Neuronal stem cell (in vitro differentiated cells): Measurements from ENCODE around the gene ZAP70.

Experiments used
- DNase-seq: peaks from one replicate; pipeline ENCODE4 v3.0.0-alpha.2; 2013; ENCODE audit warnings: low spot score
- H2AFZ ChIP-seq: one replicate; pipeline ENCODE4 v1.6.1; 2013; ENCODE audit warnings: mild to moderate bottlenecking, low read length, inconsistent platforms
- H2AK5ac ChIP-seq: 2 replicates; pipeline ENCODE4 v1.6.1; 2013; ENCODE audit warnings: low read depth, mild to moderate bottlenecking, inconsistent platforms, low read length, moderate library complexity, mixed read lengths
- H2BK120ac ChIP-seq: 2 replicates; pipeline ENCODE4 v1.6.1; 2013; ENCODE audit warnings: low read depth, mild to moderate bottlenecking, inconsistent platforms, low read length, moderate library complexity, mixed read lengths
- H2BK12ac ChIP-seq: one replicate; pipeline ENCODE4 v1.6.1; 2013; ENCODE audit warnings: low read length, inconsistent platforms
- H2BK15ac ChIP-seq: 2 replicates; pipeline ENCODE4 v1.6.1; 2013; ENCODE audit warnings: mild to moderate bottlenecking, low read length, inconsistent platforms, mixed read lengths
- H2BK5ac ChIP-seq: one replicate; pipeline ENCODE4 v1.6.1; 2013; ENCODE audit warnings: inconsistent platforms, mild to moderate bottlenecking, low read length, moderate library complexity
- H3K14ac ChIP-seq: one replicate; pipeline ENCODE4 v1.6.1; 2013; ENCODE audit warnings: low read length, inconsistent platforms
- H3K18ac ChIP-seq: 2 replicates; pipeline ENCODE4 v1.6.1; 2013; ENCODE audit warnings: low read length, inconsistent platforms
- H3K23ac ChIP-seq: 2 replicates; pipeline ENCODE4 v1.6.1; 2013; ENCODE audit warnings: low read depth, mild to moderate bottlenecking, mixed read lengths, low read length, inconsistent platforms; ENCODE audit not compliant: poor library complexity
- H3K27ac ChIP-seq: replicated peaks from 3 replicates; pipeline ENCODE4 v1.5.1; 2013; ENCODE audit warnings: low read length, inconsistent platforms
- H3K27me3 ChIP-seq, 3 experiments: 2 replicates each; pipeline ENCODE4 v1.6.1; 2013; ENCODE audit warnings: low read length in 3 of 3, mild to moderate bottlenecking in 2 of 3, inconsistent platforms in 1 of 3, low read depth in 1 of 3, mixed read lengths in 1 of 3, moderate library complexity in 1 of 3; ENCODE audit not compliant: control insufficient read depth in 3 of 3, insufficient read depth in 3 of 3
- H3K36me3 ChIP-seq, 2 donors: replicated peaks in 1 of 2; 2 replicates each; pipeline ENCODE4 v1.6.1; 2013; ENCODE audit warnings: low read length in 2 of 2; ENCODE audit not compliant: control insufficient read depth in 2 of 2, insufficient read depth in 2 of 2
- H3K4ac ChIP-seq: 2 replicates; pipeline ENCODE4 v1.6.1; 2013; ENCODE audit warnings: inconsistent platforms, mild to moderate bottlenecking, low read length, moderate library complexity
- H3K4me1 ChIP-seq, 2 donors: 1 replicate in 1 of 2; 2 replicates in 1 of 2; pipeline ENCODE4 v1.6.1; 2013; ENCODE audit warnings: low read length in 2 of 2, low read depth in 1 of 2; ENCODE audit not compliant: control insufficient read depth in 2 of 2, insufficient read depth in 1 of 2
- H3K4me2 ChIP-seq: one replicate; pipeline ENCODE4 v1.6.1; 2013; ENCODE audit warnings: mild to moderate bottlenecking, low read length, inconsistent platforms; ENCODE audit not compliant: insufficient read depth, poor library complexity, severe bottlenecking
- H3K4me3 ChIP-seq, 2 donors: 2 replicates each; pipeline ENCODE4 v1.5.1; 2013; ENCODE audit warnings: low read length in 2 of 2, mild to moderate bottlenecking in 2 of 2, inconsistent platforms in 1 of 2, moderate library complexity in 1 of 2
- H3K79me1 ChIP-seq: one replicate; pipeline ENCODE4 v1.6.1; 2013; ENCODE audit warnings: low read depth, mild to moderate bottlenecking, inconsistent platforms, low read length, moderate library complexity
- H3K9ac ChIP-seq: one replicate; pipeline ENCODE4 v1.6.1; 2013; ENCODE audit warnings: mild to moderate bottlenecking, low read depth, low read length, inconsistent platforms; ENCODE audit not compliant: poor library complexity
- H3K9me3 ChIP-seq, 2 donors: replicated peaks in 1 of 2; 2 replicates each; pipeline versions ENCODE3 to v1.6.1; 2013; ENCODE audit warnings: low read length in 2 of 2, mild to moderate bottlenecking in 2 of 2, inconsistent platforms in 1 of 2, low read depth in 1 of 2, mixed read lengths in 1 of 2, moderate library complexity in 1 of 2; ENCODE audit not compliant: control insufficient read depth in 2 of 2, insufficient read depth in 1 of 2
- H4K8ac ChIP-seq: one replicate; pipeline ENCODE4 v1.6.1; 2013; ENCODE audit warnings: low read depth, mild to moderate bottlenecking, inconsistent platforms, low read length, moderate library complexity
- H4K91ac ChIP-seq: one replicate; pipeline ENCODE4 v1.6.1; 2013; ENCODE audit warnings: low read length, low read depth, mild to moderate bottlenecking, inconsistent platforms; ENCODE audit not compliant: poor library complexity
- WGBS, 2 donors: extraction: QIAGEN DNeasy Blood & Tissue Kit; methylation state at CpG; one replicate each; pipeline ENCODE4 v1.1.7; 2013; ENCODE audit warnings: missing lambda C conversion rate in 2 of 2, mixed read lengths in 1 of 2; ENCODE audit not compliant: insufficient read length in 2 of 2, insufficient replicate concordance in 1 of 2; ENCODE audit errors: extremely low coverage in 2 of 2; 5-methylcytosine and 5-hydroxymethylcytosine counted together

The ZAP70 gene

GRCh38 chr2:97749581-97749980, 36.2 kb downstream of the ZAP70 start:
- Histone ChIP-seq H2BK12ac (no peak overlapping the region), H3K4ac (no peak overlapping the region), H3K9me3 (no peaks in the 10 kb centered on the region), H2BK120ac (no peak overlapping the region), H3K18ac (peak overlapping the region; percentile 16), H3K4me2 (no peak overlapping the region), H4K91ac (no peak overlapping the region), H3K23ac (no peak overlapping the region), H3K79me1 (no peaks in the 10 kb centered on the region), H3K14ac (no peak overlapping the region), H3K27ac (no peak overlapping the region), H4K8ac (no peak overlapping the region), H3K4me1 (peaks cover 11 to 13% of the 10 kb centered on the region in 2 donors), H3K9ac (no peak overlapping the region), H3K4me3 (no peak overlapping the region), H2AFZ (no peak overlapping the region), H2BK5ac (no peak overlapping the region), H3K36me3 (peaks cover 0 to 10% of the 10 kb centered on the region in 2 donors), H2BK15ac (no peak overlapping the region), H2AK5ac (no peak overlapping the region), H3K27me3 (no peaks in the 10 kb centered on the region)
- WGBS, 2 donors = no CpG with 5 or more reads among the region's 5 CpGs
- no peak for DNase-seq

GRCh38 chr2:97750017-97750416, 36.6 kb downstream of the ZAP70 start:
- no peak overlapping the region for H4K8ac ChIP-seq
- no peak overlapping the region for H3K4ac ChIP-seq
- H3K9me3 ChIP-seq = no peaks in the 10 kb centered on the region
- no peaks in the 10 kb centered on the region for H3K79me1 ChIP-seq
- peaks cover 11 to 13% of the 10 kb centered on the region in 2 donors for H3K4me1 ChIP-seq
- no peak overlapping the region for H4K91ac ChIP-seq
- H3K4me3 ChIP-seq = peak overlapping the region in 1 of 2 donors; percentile 35
- no peaks in the 10 kb centered on the region for H3K27me3 ChIP-seq
- H3K36me3 ChIP-seq = peaks cover 0 to 15% of the 10 kb centered on the region in 2 donors
- H2BK5ac ChIP-seq = no peak overlapping the region
- H2AK5ac ChIP-seq = peak overlapping the region; percentile 74
- no peak for DNase-seq
- H3K9ac ChIP-seq = no peak overlapping the region
- no peak overlapping the region for H2BK12ac ChIP-seq
- H2AFZ ChIP-seq = no peak overlapping the region
- no peak overlapping the region for H3K27ac ChIP-seq
- no CpG with 5 or more reads among the region's 4 CpGs for WGBS, 2 donors
- no peak overlapping the region for H3K14ac ChIP-seq
- no peak overlapping the region for H3K23ac ChIP-seq
- H3K18ac ChIP-seq = peak overlapping the region; percentile 44
- H2BK15ac ChIP-seq = no peak overlapping the region
- no peak overlapping the region for H2BK120ac ChIP-seq
- H3K4me2 ChIP-seq = no peak overlapping the region

GRCh38 chr2:97751752-97752151, 38.4 kb downstream of the ZAP70 start:
- H2AK5ac ChIP-seq = no peak overlapping the region
- no peak overlapping the region for H2BK12ac ChIP-seq
- peak overlapping the region; percentile 64 for H3K14ac ChIP-seq
- DNase-seq = no peak
- no peaks in the 10 kb centered on the region for H3K9me3 ChIP-seq
- H3K79me1 ChIP-seq = no peaks in the 10 kb centered on the region
- H3K4ac ChIP-seq = no peak overlapping the region
- no peak overlapping the region for H2BK5ac ChIP-seq
- no peak overlapping the region for H3K9ac ChIP-seq
- peaks cover 0 to 32% of the 10 kb centered on the region in 2 donors for H3K36me3 ChIP-seq
- H3K27me3 ChIP-seq = no peaks in the 10 kb centered on the region
- no peak overlapping the region for H3K27ac ChIP-seq
- H3K4me2 ChIP-seq = no peak overlapping the region
- H3K4me1 ChIP-seq = peaks cover 11 to 13% of the 10 kb centered on the region in 2 donors
- H4K8ac ChIP-seq = no peak overlapping the region
- no peak overlapping the region for H2BK120ac ChIP-seq
- H2BK15ac ChIP-seq = no peak overlapping the region
- no peak overlapping the region for H3K4me3 ChIP-seq
- H3K23ac ChIP-seq = no peak overlapping the region
- no peak overlapping the region for H2AFZ ChIP-seq
- no peak overlapping the region for H4K91ac ChIP-seq
- WGBS, 2 donors = no CpG with 5 or more reads among the region's 3 CpGs
- peak overlapping the region; percentile 23 for H3K18ac ChIP-seq

GRCh38 chr2:97752342-97753334, 39.3 kb downstream of the ZAP70 start:
- Histone ChIP-seq H2AK5ac (no peak overlapping the region), H3K4me1 (peaks cover 11 to 13% of the 10 kb centered on the region in 2 donors), H3K79me1 (no peaks in the 10 kb centered on the region), H2BK5ac (no peak overlapping the region), H3K4ac (no peak overlapping the region), H3K4me2 (no peak overlapping the region), H3K18ac (no peak overlapping the region), H3K9me3 (no peaks in the 10 kb centered on the region), H4K8ac (no peak overlapping the region), H3K9ac (no peak overlapping the region), H3K27ac (no peak overlapping the region), H2BK120ac (no peak overlapping the region), H3K14ac (no peak overlapping the region), H2BK12ac (no peak overlapping the region), H4K91ac (no peak overlapping the region), H3K36me3 (peaks cover 5 to 41% of the 10 kb centered on the region in 2 donors), H2AFZ (no peak overlapping the region), H2BK15ac (no peak overlapping the region), H3K27me3 (no peaks in the 10 kb centered on the region), H3K4me3 (no peak overlapping the region), H3K23ac (no peak overlapping the region)
- WGBS, 2 donors = no CpG with 5 or more reads among the region's 3 CpGs
- no peak for DNase-seq
